HG03565 (cell line): Measurements from ENCODE around the gene SCD5.

Source experiments
- ATAC-seq: cut with Tn5 transposase; IDR thresholded peaks from one replicate; pipeline ENCODE4 v1.9.1; 2021; ENCODE audit warnings: mild to moderate bottlenecking, moderate library complexity; ENCODE audit not compliant: unreplicated experiment

SCD5 gene

GRCh38 chr4:82797405-82798111, 1.0 kb downstream of the SCD5 start:
- no peak for ATAC-seq

DNA sequence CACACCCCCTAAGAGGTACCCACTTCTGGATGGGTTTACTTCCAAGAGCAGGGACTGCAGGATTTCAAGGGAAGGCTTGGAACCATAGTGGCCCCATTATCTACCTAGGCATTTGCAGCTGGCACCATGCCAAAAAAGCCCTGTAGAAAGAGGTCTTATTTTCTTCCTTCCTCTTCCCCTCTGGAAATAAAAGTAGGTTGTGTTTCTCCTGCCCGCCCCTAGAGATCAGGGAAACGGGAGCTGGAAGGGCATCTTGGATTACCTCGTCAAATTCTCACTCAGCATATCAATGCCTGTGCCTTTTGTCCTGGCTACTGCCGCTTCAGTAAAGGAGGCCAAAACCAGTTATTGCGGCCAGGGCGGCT, 1.6 kb downstream of the SCD5 start:
- no peak for ATAC-seq

GRCh38 chr4:82792912-82793649, 5.5 kb downstream of the SCD5 start:
- no peak for ATAC-seq

DNA sequence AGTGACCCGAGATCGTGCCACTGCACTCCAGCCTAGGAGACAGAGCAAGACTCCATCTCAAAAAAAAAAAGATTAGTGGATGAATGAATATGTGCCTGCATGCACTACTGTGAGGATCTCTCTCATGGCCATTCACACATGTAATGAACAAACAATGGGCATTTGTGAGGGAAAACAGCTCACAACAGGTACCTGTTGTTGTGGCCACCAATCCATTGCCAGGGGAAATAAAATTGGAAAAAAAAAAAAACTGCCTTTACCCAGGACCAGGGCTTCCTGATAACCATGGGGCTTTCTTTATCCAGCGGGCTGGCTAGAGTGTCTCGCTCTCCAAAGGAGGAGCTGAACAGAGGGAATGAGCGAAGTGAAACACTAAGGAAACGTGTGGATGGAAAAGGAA, 7.4 kb downstream of the SCD5 start:
- no peak for ATAC-seq

- ATAC-seq, result no peak
These were observed 8.4 kb downstream of the SCD5 start for GRCh38 chr4:82790060-82790660.

- no peak for ATAC-seq
These were observed 9.4 kb downstream of the SCD5 start for GRCh38 chr4:82789025-82789776.

GRCh38 chr4:82787342-82787741, 11.3 kb downstream of the SCD5 start:
- no peak for ATAC-seq

DNA sequence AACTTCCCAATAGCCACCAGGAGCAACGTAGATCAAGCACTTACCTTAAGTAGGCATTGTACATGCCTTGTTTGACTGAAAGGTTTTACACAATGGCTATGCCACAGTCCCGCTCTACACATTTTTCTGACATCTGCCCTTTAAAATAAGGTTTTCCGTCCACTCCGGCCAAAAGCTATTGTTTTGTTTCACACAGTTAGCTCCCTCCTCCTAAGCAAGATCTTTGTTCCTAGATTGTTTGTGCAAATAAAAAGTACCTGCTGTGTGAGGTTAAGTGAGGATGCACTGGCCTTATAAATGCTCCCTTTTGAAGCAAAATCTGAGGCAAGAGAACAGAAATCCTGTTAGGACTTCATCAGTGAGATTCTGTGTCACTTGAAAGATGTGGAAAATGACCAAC, 11.8 kb downstream of the SCD5 start:
- ATAC-seq, result no peak

GRCh38 chr4:82785611-82786400, 12.8 kb downstream of the SCD5 start:
- no peak for ATAC-seq

- ATAC-seq, result no peak
These were observed 13.7 kb downstream of the SCD5 start for GRCh38 chr4:82784681-82785610.

- ATAC-seq, result no peak
These were observed 15.8 kb downstream of the SCD5 start for GRCh38 chr4:82782626-82783345.

- ATAC-seq, result peak; percentile 57
These were observed 17.8 kb downstream of the SCD5 start for GRCh38 chr4:82780752-82781231.

GRCh38 chr4:82780170-82780751, 18.3 kb downstream of the SCD5 start:
- ATAC-seq, result no peak

DNA sequence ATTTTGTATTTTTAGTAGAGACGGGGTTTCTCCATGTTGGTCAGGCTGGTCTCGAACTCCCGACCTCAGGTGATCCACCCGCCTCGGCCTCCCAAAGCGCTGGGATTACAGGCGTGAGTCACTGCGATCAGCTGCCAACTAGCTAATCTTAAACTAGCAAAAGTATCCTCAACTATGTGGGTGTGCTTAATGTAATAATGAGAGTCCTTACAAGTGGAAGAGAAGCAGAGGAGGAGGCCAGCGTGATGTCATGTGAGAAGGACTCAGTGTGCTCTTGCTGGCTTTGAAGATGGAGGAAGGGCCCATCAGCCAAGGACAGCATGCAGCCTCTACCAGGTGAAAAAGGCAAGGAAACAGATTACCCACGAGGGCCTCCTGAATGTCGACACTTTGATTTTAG, 19.6 kb downstream of the SCD5 start:
- ATAC-seq, result no peak

- ATAC-seq, result no peak
These were observed 20.6 kb downstream of the SCD5 start for GRCh38 chr4:82777857-82778525.

GRCh38 chr4:82776925-82777542, 21.6 kb downstream of the SCD5 start:
- no peak for ATAC-seq

DNA sequence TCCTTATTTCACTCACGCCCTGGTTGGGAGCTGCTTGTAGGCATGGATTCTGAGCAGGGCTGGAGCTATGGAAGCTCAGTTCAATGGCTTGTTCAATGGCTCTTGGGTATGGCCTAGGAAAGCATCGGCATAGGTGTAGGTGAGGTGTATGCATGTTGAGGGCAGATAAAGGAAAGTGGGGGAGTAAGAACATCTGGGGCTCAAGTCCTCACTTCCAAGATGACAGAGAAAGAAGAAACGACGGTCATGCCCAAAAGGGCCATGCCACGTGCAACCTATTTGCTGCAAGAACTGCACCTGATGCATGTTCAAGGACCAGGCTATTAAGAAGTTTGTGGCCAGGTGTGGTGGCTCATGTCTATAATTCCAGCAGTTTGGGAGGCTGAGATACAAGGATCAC, 23.4 kb downstream of the SCD5 start:
- no peak for ATAC-seq
